ENCODE data around the gene ARL13B. TPM values are rescaled to one million over a fixed set of nuclear protein-coding genes. Genes with fewer than 3 reads are reported as not detected.

The ARL13B gene
- total and polyA plus RNA-seq, 2 of the 8 experiments (the other 6 are each of a cell fraction or from before 2014, with no cell fraction given), result 1.5 to 12.7 TPM

DNA sequence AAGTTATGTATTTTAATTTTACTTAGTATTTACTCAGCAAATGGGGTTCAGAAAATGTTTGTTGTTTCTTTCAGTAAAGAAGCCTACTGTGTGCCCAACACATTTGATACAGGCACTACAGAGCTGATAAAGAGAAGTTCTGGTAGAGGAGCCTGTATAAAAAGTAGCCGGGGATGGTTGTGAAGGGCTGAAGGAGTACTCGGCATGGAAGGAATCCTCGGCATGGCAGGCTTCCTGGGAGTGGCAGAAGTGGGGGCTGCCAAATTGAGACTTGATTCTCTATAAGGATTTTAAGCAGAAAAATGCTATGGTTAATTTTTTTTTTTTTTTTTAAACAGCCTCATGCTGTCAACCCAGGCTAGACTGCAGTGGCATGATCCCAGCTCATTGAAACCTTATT, 9.3 kb downstream of the ARL13B start (continued):
- TF ChIP-seq, protein P1, sequence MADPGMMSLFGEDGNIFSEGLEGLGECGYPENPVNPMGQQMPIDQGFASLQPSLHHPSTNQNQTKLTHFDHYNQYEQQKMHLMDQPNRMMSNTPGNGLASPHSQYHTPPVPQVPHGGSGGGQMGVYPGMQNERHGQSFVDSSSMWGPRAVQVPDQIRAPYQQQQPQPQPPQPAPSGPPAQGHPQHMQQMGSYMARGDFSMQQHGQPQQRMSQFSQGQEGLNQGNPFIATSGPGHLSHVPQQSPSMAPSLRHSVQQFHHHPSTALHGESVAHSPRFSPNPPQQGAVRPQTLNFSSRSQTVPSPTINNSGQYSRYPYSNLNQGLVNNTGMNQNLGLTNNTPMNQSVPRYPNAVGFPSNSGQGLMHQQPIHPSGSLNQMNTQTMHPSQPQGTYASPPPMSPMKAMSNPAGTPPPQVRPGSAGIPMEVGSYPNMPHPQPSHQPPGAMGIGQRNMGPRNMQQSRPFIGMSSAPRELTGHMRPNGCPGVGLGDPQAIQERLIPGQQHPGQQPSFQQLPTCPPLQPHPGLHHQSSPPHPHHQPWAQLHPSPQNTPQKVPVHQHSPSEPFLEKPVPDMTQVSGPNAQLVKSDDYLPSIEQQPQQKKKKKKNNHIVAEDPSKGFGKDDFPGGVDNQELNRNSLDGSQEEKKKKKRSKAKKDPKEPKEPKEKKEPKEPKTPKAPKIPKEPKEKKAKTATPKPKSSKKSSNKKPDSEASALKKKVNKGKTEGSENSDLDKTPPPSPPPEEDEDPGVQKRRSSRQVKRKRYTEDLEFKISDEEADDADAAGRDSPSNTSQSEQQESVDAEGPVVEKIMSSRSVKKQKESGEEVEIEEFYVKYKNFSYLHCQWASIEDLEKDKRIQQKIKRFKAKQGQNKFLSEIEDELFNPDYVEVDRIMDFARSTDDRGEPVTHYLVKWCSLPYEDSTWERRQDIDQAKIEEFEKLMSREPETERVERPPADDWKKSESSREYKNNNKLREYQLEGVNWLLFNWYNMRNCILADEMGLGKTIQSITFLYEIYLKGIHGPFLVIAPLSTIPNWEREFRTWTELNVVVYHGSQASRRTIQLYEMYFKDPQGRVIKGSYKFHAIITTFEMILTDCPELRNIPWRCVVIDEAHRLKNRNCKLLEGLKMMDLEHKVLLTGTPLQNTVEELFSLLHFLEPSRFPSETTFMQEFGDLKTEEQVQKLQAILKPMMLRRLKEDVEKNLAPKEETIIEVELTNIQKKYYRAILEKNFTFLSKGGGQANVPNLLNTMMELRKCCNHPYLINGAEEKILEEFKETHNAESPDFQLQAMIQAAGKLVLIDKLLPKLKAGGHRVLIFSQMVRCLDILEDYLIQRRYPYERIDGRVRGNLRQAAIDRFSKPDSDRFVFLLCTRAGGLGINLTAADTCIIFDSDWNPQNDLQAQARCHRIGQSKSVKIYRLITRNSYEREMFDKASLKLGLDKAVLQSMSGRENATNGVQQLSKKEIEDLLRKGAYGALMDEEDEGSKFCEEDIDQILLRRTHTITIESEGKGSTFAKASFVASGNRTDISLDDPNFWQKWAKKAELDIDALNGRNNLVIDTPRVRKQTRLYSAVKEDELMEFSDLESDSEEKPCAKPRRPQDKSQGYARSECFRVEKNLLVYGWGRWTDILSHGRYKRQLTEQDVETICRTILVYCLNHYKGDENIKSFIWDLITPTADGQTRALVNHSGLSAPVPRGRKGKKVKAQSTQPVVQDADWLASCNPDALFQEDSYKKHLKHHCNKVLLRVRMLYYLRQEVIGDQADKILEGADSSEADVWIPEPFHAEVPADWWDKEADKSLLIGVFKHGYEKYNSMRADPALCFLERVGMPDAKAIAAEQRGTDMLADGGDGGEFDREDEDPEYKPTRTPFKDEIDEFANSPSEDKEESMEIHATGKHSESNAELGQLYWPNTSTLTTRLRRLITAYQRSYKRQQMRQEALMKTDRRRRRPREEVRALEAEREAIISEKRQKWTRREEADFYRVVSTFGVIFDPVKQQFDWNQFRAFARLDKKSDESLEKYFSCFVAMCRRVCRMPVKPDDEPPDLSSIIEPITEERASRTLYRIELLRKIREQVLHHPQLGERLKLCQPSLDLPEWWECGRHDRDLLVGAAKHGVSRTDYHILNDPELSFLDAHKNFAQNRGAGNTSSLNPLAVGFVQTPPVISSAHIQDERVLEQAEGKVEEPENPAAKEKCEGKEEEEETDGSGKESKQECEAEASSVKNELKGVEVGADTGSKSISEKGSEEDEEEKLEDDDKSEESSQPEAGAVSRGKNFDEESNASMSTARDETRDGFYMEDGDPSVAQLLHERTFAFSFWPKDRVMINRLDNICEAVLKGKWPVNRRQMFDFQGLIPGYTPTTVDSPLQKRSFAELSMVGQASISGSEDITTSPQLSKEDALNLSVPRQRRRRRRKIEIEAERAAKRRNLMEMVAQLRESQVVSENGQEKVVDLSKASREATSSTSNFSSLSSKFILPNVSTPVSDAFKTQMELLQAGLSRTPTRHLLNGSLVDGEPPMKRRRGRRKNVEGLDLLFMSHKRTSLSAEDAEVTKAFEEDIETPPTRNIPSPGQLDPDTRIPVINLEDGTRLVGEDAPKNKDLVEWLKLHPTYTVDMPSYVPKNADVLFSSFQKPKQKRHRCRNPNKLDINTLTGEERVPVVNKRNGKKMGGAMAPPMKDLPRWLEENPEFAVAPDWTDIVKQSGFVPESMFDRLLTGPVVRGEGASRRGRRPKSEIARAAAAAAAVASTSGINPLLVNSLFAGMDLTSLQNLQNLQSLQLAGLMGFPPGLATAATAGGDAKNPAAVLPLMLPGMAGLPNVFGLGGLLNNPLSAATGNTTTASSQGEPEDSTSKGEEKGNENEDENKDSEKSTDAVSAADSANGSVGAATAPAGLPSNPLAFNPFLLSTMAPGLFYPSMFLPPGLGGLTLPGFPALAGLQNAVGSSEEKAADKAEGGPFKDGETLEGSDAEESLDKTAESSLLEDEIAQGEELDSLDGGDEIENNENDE (IDR thresholded peaks at IDR 0.05; ENCODE audit: insufficient replicate concordance, low read length), result no peak
- TF ChIP-seq SUZ12 (IDR thresholded peaks at IDR 0.05; ENCODE audit: low read length) (no peak), TCF12 (IDR thresholded peaks at IDR 0.05; ENCODE audit: low read depth, low read length) (no peak), POLR2A (IDR thresholded peaks at IDR 0.05; ENCODE audit: control extremely low read depth in 1 of 2, low read depth in 2 of 2, low read length in 2 of 2) (no peak), JUND (IDR thresholded peaks at IDR 0.05; ENCODE audit: low read length) (no peak)
- TF ChIP-seq, protein P2, sequence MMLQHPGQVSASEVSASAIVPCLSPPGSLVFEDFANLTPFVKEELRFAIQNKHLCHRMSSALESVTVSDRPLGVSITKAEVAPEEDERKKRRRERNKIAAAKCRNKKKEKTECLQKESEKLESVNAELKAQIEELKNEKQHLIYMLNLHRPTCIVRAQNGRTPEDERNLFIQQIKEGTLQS (IDR thresholded peaks at IDR 0.05; ENCODE audit: insufficient read depth, low read depth, low read length), result no peak
